ENCODE measurements around the gene MTUS2.

MTUS2 gene

GRCh38 chr13:29458419-29458818, 638.3 kb downstream of the MTUS2 start:
- Histone ChIP-seq H3K79me2 (ENCODE audit: control insufficient read depth, low read length) (no peaks in the 10 kb centered on the region), H3K4me2 (ENCODE audit: low read length) (no peak overlapping the region), H3K27ac (ENCODE audit: low read depth, low read length) (no peak overlapping the region), H3K4me3 (ENCODE audit: low read length) (no peak overlapping the region), H4K20me1 (ENCODE audit: control insufficient read depth, insufficient read depth, low read depth, low read length) (no peaks in the 10 kb centered on the region), H3K27me3 (ENCODE audit: control insufficient read depth, low read length) (peaks cover 24% of the 10 kb centered on the region), H3K36me3 (ENCODE audit: control insufficient read depth, low read length) (no peaks in the 10 kb centered on the region), H3K4me1 (ENCODE audit: control insufficient read depth, low read length) (no peaks in the 10 kb centered on the region), H3K9me2 (replicated peaks; ENCODE audit: control insufficient read depth, low read length) (no peaks in the 10 kb centered on the region), H3K9me3 (ENCODE audit: control insufficient read depth, insufficient read depth, low read length) (no peaks in the 10 kb centered on the region), H3F3A (ENCODE audit: control insufficient read depth, insufficient read depth) (no peaks in the 10 kb centered on the region)
- TF ChIP-seq, protein P1, sequence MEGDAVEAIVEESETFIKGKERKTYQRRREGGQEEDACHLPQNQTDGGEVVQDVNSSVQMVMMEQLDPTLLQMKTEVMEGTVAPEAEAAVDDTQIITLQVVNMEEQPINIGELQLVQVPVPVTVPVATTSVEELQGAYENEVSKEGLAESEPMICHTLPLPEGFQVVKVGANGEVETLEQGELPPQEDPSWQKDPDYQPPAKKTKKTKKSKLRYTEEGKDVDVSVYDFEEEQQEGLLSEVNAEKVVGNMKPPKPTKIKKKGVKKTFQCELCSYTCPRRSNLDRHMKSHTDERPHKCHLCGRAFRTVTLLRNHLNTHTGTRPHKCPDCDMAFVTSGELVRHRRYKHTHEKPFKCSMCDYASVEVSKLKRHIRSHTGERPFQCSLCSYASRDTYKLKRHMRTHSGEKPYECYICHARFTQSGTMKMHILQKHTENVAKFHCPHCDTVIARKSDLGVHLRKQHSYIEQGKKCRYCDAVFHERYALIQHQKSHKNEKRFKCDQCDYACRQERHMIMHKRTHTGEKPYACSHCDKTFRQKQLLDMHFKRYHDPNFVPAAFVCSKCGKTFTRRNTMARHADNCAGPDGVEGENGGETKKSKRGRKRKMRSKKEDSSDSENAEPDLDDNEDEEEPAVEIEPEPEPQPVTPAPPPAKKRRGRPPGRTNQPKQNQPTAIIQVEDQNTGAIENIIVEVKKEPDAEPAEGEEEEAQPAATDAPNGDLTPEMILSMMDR (IDR thresholded peaks at IDR 0.05; ENCODE audit: low read depth, low read length, poor library complexity, severe bottlenecking): no peak
- no peak for TF ChIP-seq EZH2phosphoT487 (IDR thresholded peaks at IDR 0.05; ENCODE audit: borderline replicate concordance, low read length)

GRCh38 chr13:29459813-29460355, 639.7 kb downstream of the MTUS2 start:
- no peaks in the 10 kb centered on the region for H3K9me2 ChIP-seq (replicated peaks; ENCODE audit: control insufficient read depth, low read length)
- H3K4me2 ChIP-seq (ENCODE audit: low read length): no peak overlapping the region
- TF ChIP-seq EZH2phosphoT487 (IDR thresholded peaks at IDR 0.05; ENCODE audit: borderline replicate concordance, low read length): no peak
- TF ChIP-seq, protein P1 (IDR thresholded peaks at IDR 0.05; ENCODE audit: low read depth, low read length, poor library complexity, severe bottlenecking): no peak
- no peaks in the 10 kb centered on the region for H3K4me1 ChIP-seq (ENCODE audit: control insufficient read depth, low read length)
- H3K36me3 ChIP-seq (ENCODE audit: control insufficient read depth, low read length): no peaks in the 10 kb centered on the region
- H3K27me3 ChIP-seq (ENCODE audit: control insufficient read depth, low read length): peaks cover 20% of the 10 kb centered on the region
- H3K9me3 ChIP-seq (ENCODE audit: control insufficient read depth, insufficient read depth, low read length): no peaks in the 10 kb centered on the region
- no peaks in the 10 kb centered on the region for H3F3A ChIP-seq (ENCODE audit: control insufficient read depth, insufficient read depth)
- H3K4me3 ChIP-seq (ENCODE audit: low read length): no peak overlapping the region
- no peaks in the 10 kb centered on the region for H3K79me2 ChIP-seq (ENCODE audit: control insufficient read depth, low read length)
- H3K27ac ChIP-seq (ENCODE audit: low read depth, low read length): no peak overlapping the region
- H4K20me1 ChIP-seq (ENCODE audit: control insufficient read depth, insufficient read depth, low read depth, low read length): no peaks in the 10 kb centered on the region

GRCh38 chr13:29464105-29464679, 644.1 kb downstream of the MTUS2 start:
- Histone ChIP-seq H3K9me3 (ENCODE audit: control insufficient read depth, insufficient read depth, low read length) (no peaks in the 10 kb centered on the region), H3K36me3 (ENCODE audit: control insufficient read depth, low read length) (no peaks in the 10 kb centered on the region), H3F3A (ENCODE audit: control insufficient read depth, insufficient read depth) (no peaks in the 10 kb centered on the region), H3K27ac (ENCODE audit: low read depth, low read length) (no peak overlapping the region), H3K79me2 (ENCODE audit: control insufficient read depth, low read length) (no peaks in the 10 kb centered on the region), H3K4me1 (ENCODE audit: control insufficient read depth, low read length) (no peaks in the 10 kb centered on the region), H3K4me3 (ENCODE audit: low read length) (no peak overlapping the region), H3K4me2 (ENCODE audit: low read length) (no peak overlapping the region), H4K20me1 (ENCODE audit: control insufficient read depth, insufficient read depth, low read depth, low read length) (no peaks in the 10 kb centered on the region), H3K9me2 (replicated peaks; ENCODE audit: control insufficient read depth, low read length) (no peaks in the 10 kb centered on the region), H3K27me3 (ENCODE audit: control insufficient read depth, low read length) (peaks cover 20% of the 10 kb centered on the region)
- TF ChIP-seq, protein P1 (IDR thresholded peaks at IDR 0.05; ENCODE audit: low read depth, low read length, poor library complexity, severe bottlenecking): no peak
- no peak for TF ChIP-seq EZH2phosphoT487 (IDR thresholded peaks at IDR 0.05; ENCODE audit: borderline replicate concordance, low read length)

Measured in DOHH2 (cell line).